HepG2 (cell line): Measurements from ENCODE around the gene MOG. TPM values are rescaled to one million over a fixed set of nuclear protein-coding genes. Genes with fewer than 3 reads are reported as not detected.

ENCODE experiments used
- ATF7-NPFF ChIP-seq: sonication (generic); formaldehyde crosslinking; IDR thresholded peaks from 2 replicates; pipeline ENCODE4 v1.8.1; 2023; ENCODE audit warnings: mild to moderate bottlenecking, low read depth, missing genetic modification reagents, moderate library complexity
- BHLHE40 ChIP-seq: IDR thresholded peaks from 2 replicates; pipeline ENCODE4 v1.6.1; 2011; ENCODE audit warnings: low read length, improper control_type of control experiment
- ERF ChIP-seq: IDR thresholded peaks from 2 replicates; pipeline ENCODE4 v1.6.1; 2018; ENCODE audit warnings: missing biosample characterization, missing genetic modification reagents
- GPBP1L1 ChIP-seq: sonication (generic); formaldehyde crosslinking; IDR thresholded peaks from 2 replicates; pipeline ENCODE4 v1.5.0; 2020; ENCODE audit warnings: mild to moderate bottlenecking, missing genetic modification reagents
- HOMEZ ChIP-seq: IDR thresholded peaks from 2 replicates; pipeline ENCODE4 v1.6.1; 2016; ENCODE audit warnings: low read depth
- MATR3 ChIP-seq: sonication (generic); formaldehyde crosslinking; IDR thresholded peaks from 2 replicates; pipeline ENCODE4 v1.4.0; 2020; ENCODE audit warnings: missing genetic modification reagents
- MTERF4 ChIP-seq: sonication (generic); formaldehyde crosslinking; IDR thresholded peaks from 2 replicates; pipeline ENCODE4 v1.8.0; 2023; ENCODE audit warnings: mild to moderate bottlenecking, missing genetic modification reagents
- NR2F1 ChIP-seq, 2 experiments: fragments of 450-650 bp in 1 of 2; formaldehyde crosslinking in 1 of 2; IDR thresholded peaks; 2 replicates each; pipeline versions ENCODE4 v1.5.0 to v1.6.1; 2016 to 2020; ENCODE audit warnings: mild to moderate bottlenecking in 1 of 2, missing compliant biosample characterization in 1 of 2, missing genetic modification reagents in 1 of 2, moderate library complexity in 1 of 2
- PAX8 ChIP-seq: sonication (generic); formaldehyde crosslinking; IDR thresholded peaks from 2 replicates; pipeline ENCODE4 v1.8.0; 2022; ENCODE audit warnings: mild to moderate bottlenecking, missing genetic modification reagents, borderline replicate concordance
- RBM22 ChIP-seq: fragments of 200-400 bp; formaldehyde crosslinking; optimal IDR thresholded peaks from 2 replicates; pipeline ENCODE3; 2017; ENCODE audit warnings: mild to moderate bottlenecking, low read length, moderate library complexity
- REPIN1 ChIP-seq: sonication (generic); formaldehyde crosslinking; IDR thresholded peaks from 2 replicates; pipeline ENCODE4 v1.8.0; 2022; ENCODE audit warnings: missing genetic modification reagents, low read depth, mild to moderate bottlenecking, borderline replicate concordance
- RFX1 ChIP-seq: fragments of 450-650 bp; IDR thresholded peaks from 2 replicates; pipeline ENCODE4 v1.6.1; 2017
- SOX13 ChIP-seq, 3 experiments: fragments of 450-650 bp in 1 of 3; sonication (generic) in 1 of 3; formaldehyde crosslinking in 1 of 3; IDR thresholded peaks in 2 of 3; conservative IDR thresholded peaks in 1 of 3; 2 replicates each; pipeline versions ENCODE4 v1.5.0 to v1.6.1; 2016 to 2020; ENCODE audit warnings: antibody characterized with exemption in 1 of 3, mild to moderate bottlenecking in 1 of 3, missing compliant biosample characterization in 1 of 3, missing genetic modification reagents in 1 of 3, moderate library complexity in 1 of 3
- TEF ChIP-seq: sonication (generic); formaldehyde crosslinking; IDR thresholded peaks from 2 replicates; pipeline ENCODE4 v1.5.0; 2020; ENCODE audit warnings: missing genetic modification reagents
- ZBTB14 ChIP-seq: sonication (generic); formaldehyde crosslinking; IDR thresholded peaks from 2 replicates; pipeline ENCODE4 v1.4.0; 2020; ENCODE audit warnings: missing genetic modification reagents
- ZNF343 ChIP-seq: sonication (generic); formaldehyde crosslinking; IDR thresholded peaks from 2 replicates; pipeline ENCODE4 v1.4.0; 2020; ENCODE audit warnings: mild to moderate bottlenecking, missing genetic modification reagents
- ZNF430 ChIP-seq: sonication (generic); formaldehyde crosslinking; IDR thresholded peaks from 2 replicates; pipeline ENCODE4 v1.9.0; 2021; ENCODE audit warnings: mild to moderate bottlenecking, missing genetic modification reagents
- ZNF713 ChIP-seq: sonication (generic); formaldehyde crosslinking; IDR thresholded peaks from 2 replicates; pipeline ENCODE4 v1.4.0; 2020; ENCODE audit warnings: mild to moderate bottlenecking, missing genetic modification reagents
- ZNF775 ChIP-seq: sonication (generic); formaldehyde crosslinking; IDR thresholded peaks from 2 replicates; pipeline ENCODE4 v1.4.0; 2020; ENCODE audit warnings: missing genetic modification reagents, mild to moderate bottlenecking, moderate library complexity, borderline replicate concordance
- ZNF816 ChIP-seq: sonication (generic); formaldehyde crosslinking; IDR thresholded peaks from 2 replicates; pipeline ENCODE4 v1.8.0; 2022; ENCODE audit warnings: missing genetic modification reagents, mild to moderate bottlenecking, borderline replicate concordance
- ZSCAN5A ChIP-seq: sonication (generic); formaldehyde crosslinking; IDR thresholded peaks from 2 replicates; pipeline ENCODE4 v1.8.0; 2022; ENCODE audit warnings: mild to moderate bottlenecking, missing genetic modification reagents, borderline replicate concordance
- polyA plus RNA-seq, 8 experiments: library from polyadenylated mRNA; depleted of rRNA in 3 of 8; stranded (reverse) in 7 of 8; unstranded in 1 of 8; fragments of >200 nt; fragmentation: Illumina TruSeq in 4 of 8; extraction: Trizol in 4 of 8; gene quantifications; 2 replicates each; pipeline versions ENCODE4 v1.2.1 to v1.2.3, GENCODE V29; 2011 to 2016; ENCODE audit warnings: low read depth in 4 of 8, missing spikeins in 1 of 8, mixed read lengths in 1 of 8; ENCODE audit not compliant: insufficient read depth in 1 of 8
- total RNA-seq, 5 experiments: library from RNA; depleted of rRNA; stranded (reverse); fragments of >200 nt; fragmentation: Illumina TruSeq; extraction: Trizol; gene quantifications; 2 replicates each; pipeline ENCODE4 v1.2.3, GENCODE V29; 2016; ENCODE audit warnings: low read depth in 1 of 5

MOG gene
- total and polyA plus RNA-seq, 2 of the 13 experiments (the other 11 are each of a cell fraction or from before 2014, with no cell fraction given): not detected

- TF ChIP-seq HOMEZ (CRISPR knock-in tag) (0 out of 2 replicates have a peak, but pooled peaks have one; percentile 42), ZNF430 (no peak; the same call in 1 of the 2 replicates), ZBTB14 (CRISPR knock-in tag) (no peak), ERF (CRISPR knock-in tag) (no peak), NR2F1 (CRISPR knock-in tag; IDR thresholded peaks at IDR 0.05) (0 out of 4 replicates have a peak, but pooled peaks of 1 of the 2 experiments have one; percentile 15), REPIN1 (CRISPR knock-in tag) (no peak; the same call in 1 of the 2 replicates), RBM22 (no peak), MATR3 (CRISPR knock-in tag) (no peak), GPBP1L1 (CRISPR knock-in tag) (no peak), ZSCAN5A (CRISPR knock-in tag) (no peak), BHLHE40 (peak; percentile 77), PAX8 (CRISPR knock-in tag) (no peak), SOX13 (IDR thresholded peaks at IDR 0.05) (no peak), SOX13 (CRISPR knock-in tag; conservative IDR thresholded peaks at IDR 0.05 in 1 of 2, IDR thresholded peaks at IDR 0.05 in 1 of 2) (no peak), ZNF343 (CRISPR knock-in tag) (no peak), MTERF4 (CRISPR knock-in tag) (no peak), TEF (no peak), ZNF816 (no peak), ZNF713 (CRISPR knock-in tag) (no peak), RFX1 (no peak), ATF7-NPFF (no peak), ZNF775 (CRISPR knock-in tag) (no peak)
Observed at GRCh38 chr6:29649701-29650673, 6.9 kb upstream of the MOG start (continued).
